ENCODE data around the gene BTF3.

Gene BTF3

DNA sequence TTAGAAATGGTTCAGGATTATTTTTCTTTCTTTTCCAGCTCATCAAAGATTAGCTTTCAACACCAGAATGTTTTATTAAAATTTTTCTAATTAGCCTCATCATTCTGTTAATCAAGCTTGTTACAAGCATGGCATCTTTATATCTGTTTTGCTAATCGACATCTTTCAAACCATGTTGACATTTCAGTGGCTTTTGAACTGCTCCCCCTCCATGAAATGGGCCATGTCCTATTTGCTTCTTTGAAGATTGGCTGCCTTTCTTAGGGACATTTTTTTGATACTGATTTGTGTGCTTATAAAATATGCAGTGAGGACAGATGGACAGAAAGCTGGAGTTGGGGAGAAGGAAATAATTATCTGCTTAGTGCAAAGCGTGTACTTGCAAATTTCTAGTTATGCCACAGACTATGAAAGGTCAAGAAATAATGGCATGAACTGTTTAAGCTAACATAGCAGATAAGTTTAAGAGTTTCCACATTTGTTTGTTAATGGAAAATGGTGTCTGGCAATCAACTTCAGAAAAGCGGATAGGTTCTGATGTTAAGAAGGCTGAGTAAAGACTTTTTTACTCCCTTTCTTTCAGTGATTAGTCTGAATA is 27.5 kb downstream of the BTF3 start:
- DNase-seq, result no peak

DNA sequence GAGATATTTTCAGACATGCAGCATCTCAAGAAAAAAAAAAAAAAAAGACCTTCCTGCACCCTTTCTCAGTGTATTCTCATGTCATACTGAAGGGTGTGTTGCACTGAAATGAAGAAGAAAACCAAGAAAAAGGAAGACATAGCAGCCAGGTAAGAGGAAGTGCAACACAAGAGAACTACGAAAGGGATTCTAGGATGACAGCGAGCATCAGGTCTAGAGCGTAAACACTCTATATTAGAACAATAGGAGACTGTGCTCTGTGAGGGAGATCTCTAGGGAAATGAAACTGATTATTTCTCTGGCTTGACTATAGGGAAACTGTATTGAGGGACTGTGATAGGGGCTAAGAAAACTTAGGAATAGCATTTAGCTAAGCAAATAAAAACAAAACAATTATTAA is 30.0 kb downstream of the BTF3 start:
- peak; percentile 9 for DNase-seq

DNA sequence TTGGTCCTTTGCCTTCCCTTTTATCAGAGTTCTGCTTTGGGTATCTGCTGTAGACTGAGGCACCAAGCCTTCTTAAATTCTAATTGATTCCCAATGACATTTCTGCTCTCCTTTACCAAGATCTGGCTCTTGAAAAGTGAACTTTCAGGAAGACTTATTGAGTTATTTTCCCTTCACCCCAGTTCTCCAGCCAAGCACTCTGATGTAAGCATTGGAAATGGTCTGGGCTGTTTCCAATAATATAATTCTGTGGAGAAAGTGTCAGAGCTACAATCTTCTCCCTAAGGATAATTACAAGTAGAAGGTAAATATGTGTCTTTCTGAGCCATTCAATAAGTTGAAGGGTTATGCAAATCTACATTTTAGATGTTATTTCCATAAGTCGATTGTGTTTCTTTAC is 30.8 kb downstream of the BTF3 start:
- no peak for DNase-seq

DNA sequence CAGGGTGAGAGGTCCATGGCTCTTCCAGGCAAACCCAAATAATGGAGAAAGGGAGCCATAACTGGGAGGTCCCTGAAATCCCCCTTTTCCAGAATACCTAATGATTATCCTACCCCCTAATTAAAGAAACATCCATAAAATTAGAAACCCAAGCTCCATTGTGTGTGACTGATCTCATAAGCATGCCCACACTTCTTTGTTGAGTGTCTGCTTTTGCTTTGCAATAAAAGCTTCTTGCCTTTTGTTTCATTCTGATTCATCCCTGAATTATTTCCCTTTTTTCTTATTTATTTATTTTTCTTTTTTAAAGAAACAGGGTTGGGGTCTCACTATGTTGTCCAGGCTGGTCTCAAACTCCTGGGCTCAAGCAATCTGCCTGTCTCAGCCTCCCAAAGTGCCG is 33.1 kb downstream of the BTF3 start:
- DNase-seq, result no peak

DNA sequence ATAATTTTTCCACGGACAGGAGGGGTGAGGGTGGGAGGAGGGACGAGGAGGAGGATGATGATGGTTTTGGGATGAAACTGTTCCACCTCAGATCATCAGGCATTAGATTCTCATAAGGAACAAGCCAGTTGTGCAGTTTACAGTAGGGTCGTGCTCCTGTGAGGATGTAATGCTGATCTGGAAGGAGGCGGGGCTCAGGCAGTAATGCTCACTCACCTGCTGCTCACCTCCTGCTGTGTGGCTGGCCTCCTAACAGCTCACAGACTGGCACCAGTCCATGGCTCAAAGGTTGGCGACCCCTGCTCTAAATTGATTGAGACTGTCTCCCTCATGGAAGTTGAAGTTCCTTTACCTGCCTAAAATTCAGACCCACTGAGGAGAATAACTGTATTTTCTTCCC is 34.0 kb downstream of the BTF3 start:
- no peak for DNase-seq

DNA sequence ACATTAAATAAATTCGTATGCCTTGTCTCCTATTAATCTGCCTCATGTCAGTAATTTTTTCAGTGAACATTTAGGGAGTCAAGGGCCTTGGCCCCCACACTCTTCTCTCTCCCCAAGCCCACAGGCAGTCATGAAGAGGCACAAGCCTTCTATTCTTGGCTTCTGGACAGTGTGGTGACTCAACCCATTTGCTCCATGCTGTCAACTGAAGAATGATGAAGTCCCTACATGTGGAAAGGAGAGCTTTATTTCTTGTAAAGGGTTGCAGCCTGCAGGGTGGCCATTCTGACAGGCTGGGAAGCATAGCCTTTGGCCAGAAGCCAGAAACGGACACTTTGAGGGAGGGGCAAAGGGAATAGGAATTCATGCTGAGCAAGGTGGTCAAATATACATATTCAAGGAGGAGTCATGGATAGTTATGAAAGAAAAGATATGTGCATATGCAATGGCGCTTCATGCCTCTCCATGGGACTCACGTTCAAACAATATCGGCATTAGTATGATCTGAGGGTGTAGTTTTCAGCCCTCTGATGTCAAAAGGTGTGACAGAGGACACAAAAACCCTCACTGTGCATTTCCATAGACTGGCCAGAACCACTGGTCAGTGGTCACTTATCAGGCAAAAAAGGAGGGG is 35.9 kb downstream of the BTF3 start:
- DNase-seq, result no peak

DNA sequence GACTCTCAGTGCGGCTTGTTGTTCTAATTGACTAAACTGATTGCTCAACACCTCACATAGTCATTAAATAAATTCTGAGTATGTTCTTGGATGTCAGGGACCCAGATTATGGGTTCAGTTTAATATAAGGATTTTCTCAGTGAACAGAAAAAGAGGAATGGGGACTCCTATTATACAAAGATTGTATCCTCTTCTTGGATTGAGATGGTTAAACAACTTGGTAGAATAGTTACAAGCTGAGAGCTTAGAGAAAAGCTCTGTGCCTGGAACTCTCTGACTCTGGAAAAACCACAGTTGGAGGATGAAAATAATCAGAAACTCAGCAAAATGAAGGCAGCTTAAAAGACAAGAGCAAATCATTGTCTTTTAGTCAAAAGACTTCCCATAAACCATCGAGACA is 36.7 kb downstream of the BTF3 start:
- DNase-seq, result no peak

DNA sequence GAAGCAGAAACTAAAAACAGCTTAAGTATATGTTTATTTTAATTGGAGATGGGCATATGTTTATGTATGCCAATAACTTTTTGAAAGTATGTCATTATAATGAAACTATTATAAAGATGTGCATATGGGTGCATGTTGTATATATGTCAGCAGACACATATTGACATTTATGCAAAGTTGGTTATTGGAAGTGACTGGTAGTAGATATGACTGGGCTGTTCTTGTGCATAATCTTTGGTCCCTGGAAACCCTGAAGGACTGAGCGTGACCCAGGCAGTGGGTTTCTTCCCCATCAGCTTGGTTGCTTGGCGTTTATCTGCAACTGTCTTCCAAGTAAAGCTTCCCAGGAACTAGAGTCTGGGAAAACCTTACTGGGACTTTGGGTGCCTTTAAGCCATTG is 41.5 kb downstream of the BTF3 start:
- DNase-seq, result no peak

DNA sequence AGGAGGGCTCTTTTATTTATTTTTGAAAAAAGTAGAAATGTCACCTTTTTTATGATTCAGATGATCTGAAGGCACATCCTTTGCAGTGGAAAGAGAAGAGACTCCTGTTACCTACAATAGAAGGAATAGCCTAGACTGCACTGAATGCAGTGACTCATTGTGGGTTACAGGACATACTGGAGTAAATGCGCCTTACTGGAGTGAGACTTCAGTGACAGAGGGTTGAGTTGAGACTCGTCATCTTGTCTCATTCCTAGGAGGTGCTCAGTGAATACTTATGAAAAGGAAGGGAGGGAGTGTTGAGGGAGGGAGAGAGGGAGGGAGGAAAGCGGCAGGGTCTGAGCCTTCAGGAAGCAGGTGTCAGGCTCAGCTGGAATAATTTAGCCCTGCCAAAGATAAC is 42.0 kb downstream of the BTF3 start:
- no peak for DNase-seq

DNA sequence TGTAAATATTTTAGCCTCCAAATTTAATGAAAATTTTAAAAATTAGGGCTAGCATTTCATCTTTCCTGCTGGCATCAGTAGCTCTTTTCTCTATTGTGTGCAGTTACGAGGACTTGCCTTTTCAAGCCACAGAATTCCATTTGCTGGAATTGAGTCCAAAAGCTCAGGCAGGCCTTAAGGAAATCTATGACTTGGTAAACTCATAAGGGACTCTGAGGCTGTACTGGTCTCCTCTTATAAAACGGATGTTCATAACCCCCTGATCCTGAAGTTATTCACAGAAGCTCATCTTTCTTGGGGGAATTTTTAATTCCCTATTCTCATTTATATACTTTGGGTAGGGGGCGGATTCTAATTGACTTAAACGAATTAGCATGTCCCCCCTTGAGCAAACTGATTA is 43.8 kb downstream of the BTF3 start:
- no peak for DNase-seq

DNA sequence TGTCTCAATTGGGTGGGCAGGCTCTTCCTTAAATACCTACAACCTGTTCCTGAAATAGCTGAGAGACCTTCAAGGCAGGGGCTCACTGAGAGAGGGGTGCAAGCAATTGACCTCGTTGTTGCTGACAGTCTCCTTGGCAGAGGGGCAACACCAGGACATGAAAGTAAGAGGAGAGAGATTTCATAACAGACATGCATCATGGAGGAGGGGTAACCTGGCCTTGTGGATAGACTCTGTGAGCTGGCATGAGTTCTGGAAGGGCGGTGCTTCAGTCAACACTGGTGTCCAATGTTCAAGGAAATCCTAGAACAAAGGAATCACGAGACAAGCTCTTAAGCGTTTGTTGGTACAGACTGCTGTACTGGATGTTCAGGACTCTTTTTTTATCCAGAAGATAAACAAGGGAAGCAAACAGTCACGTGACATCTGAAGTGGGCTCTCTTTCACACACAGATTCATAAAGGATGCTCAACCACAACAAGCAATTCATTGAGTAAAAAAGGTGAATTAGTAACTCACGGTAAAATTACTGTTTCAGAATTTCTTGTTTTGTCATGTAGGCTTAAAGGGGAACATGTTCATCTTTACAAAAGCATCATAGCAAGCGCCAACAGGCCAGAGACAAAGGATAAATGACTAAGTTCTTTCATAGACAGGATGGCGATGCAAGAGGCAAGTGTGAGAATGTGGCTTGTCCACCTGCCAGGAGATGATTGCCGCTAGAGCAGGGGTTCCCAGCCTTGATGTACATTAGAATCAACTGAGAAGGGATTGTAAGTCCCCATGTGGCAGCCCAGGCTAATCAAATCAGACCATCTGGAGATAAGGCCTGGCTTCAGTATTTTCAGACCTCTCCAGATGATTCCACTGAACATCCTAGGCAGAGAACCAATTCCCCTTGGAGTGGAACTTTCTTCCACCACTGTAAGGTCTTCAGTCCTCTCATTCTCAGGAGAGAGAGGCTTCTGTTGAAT is 46.5 kb downstream of the BTF3 start:
- peak; percentile 97 for DNase-seq

DNA sequence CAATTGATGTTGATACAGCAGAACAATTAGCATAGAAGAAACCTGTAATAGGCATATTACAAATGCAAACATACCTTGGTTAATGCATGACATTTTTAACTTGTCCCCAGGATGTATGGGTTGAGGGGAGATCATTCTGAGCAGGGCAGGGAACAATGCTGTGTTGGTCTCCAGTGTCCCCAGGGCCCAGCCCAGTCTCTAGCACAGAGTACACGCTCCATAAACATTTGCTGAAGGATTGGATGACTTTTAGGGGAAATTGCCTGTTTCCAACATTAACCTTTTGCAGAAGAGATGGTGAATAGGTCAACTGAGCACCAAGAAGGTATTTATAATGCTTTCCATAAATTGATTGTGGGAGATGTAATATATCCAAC is 47.1 kb downstream of the BTF3 start:
- no peak for DNase-seq

DNA sequence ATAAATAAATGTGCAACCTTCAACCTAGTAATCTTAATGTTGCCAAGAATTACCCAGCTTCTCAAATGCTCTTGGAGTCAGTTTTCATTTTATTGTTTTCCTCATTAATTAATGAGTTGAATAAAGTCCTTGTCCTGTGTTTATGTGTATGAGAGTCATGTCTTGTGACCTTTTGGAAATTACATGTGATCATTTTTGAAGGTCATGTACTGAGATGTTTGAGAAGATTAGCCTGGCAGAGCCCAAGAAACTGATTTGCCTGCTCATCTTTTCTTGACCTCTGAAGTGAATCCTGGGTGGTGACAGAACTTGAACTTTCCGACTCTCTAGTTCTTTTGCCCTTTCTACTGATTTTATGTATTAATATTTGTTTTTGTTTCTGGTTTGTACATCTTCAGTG is 51.8 kb downstream of the BTF3 start:
- DNase-seq, result no peak

DNA sequence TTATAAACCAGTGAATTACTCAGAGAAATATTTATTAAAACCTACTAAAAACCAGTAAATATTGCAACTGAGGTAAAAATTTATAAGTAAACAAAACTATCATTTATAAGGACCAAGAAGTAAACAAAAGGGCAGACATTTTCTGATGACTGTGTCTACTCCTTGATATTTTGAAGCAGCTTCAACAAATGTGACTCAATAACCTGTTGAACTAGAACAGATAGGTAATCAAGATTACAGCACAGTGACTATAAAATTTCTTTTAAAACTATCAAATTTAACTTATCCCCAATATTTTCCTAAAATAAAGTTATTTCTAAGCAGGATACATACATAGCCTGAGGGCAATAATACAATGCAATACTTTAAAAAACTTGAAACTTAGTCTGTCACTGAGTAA is 54.4 kb downstream of the BTF3 start:
- no peak for DNase-seq

All from NCI-H345 (cell line).